Brain microvascular endothelial cell (primary cell): ENCODE data around the gene CUL3.

Experiments
- DNase-seq: peaks from one replicate; pipeline ENCODE4 v3.0.0-alpha.2; 2020
- H3K27ac ChIP-seq: fragments of 250-450 bp; sonication (Bioruptor Pico); 2 replicates; pipeline ENCODE4 v1.5.1; 2020; ENCODE audit warnings: mild to moderate bottlenecking, moderate library complexity
- H3K27me3 ChIP-seq: fragments of 250-450 bp; sonication (Bioruptor Pico); replicated peaks from 2 replicates; pipeline ENCODE4 v1.5.1; 2020; ENCODE audit warnings: mild to moderate bottlenecking
- H3K36me3 ChIP-seq: fragments of 250-450 bp; sonication (Bioruptor Pico); replicated peaks from 2 replicates; pipeline ENCODE4 v1.5.1; 2020; ENCODE audit warnings: mild to moderate bottlenecking
- H3K4me3 ChIP-seq: 2 replicates; pipeline ENCODE4 v1.5.1; 2011; ENCODE audit warnings: low read depth, mild to moderate bottlenecking, control low read depth, low read length, moderate library complexity
- in situ Hi-C: cut with HindIII; loops from 2 replicates; pipeline ENCODE4 v1.10.0; 2017; ENCODE audit warnings: low sequenced_read_pairs, low pct_ligation_motif_present
- TF ChIP-seq, protein P1 (sequence below): IDR thresholded peaks from 2 replicates; pipeline ENCODE4 v1.5.1; 2011; ENCODE audit warnings: low read depth, mild to moderate bottlenecking, moderate library complexity, low read length, control low read depth, inconsistent platforms; ENCODE audit errors: missing control alignments

Gene CUL3

DNA sequence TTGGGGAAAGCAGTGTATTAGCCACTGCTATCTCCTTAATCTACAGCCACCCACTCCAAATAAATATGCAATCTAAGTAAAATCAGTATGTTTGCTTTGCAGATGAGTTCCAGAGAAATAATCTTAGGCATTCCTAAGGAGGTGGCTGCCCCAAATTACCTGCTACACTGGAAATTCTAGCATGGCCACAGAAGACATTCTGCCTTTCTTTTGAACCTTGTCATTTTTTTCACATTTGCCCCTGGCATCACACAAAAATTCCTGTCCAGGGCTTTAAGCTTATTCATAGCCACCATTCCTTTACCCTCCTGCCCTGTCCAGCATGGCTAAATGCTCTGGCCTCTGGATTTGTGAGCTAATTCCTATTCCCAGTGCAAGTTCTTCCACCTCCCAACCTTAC lies 146.4 kb downstream of the CUL3 start:
- in situ Hi-C loops = no loop called here
- no peak for DNase-seq
- TF ChIP-seq, protein P1, sequence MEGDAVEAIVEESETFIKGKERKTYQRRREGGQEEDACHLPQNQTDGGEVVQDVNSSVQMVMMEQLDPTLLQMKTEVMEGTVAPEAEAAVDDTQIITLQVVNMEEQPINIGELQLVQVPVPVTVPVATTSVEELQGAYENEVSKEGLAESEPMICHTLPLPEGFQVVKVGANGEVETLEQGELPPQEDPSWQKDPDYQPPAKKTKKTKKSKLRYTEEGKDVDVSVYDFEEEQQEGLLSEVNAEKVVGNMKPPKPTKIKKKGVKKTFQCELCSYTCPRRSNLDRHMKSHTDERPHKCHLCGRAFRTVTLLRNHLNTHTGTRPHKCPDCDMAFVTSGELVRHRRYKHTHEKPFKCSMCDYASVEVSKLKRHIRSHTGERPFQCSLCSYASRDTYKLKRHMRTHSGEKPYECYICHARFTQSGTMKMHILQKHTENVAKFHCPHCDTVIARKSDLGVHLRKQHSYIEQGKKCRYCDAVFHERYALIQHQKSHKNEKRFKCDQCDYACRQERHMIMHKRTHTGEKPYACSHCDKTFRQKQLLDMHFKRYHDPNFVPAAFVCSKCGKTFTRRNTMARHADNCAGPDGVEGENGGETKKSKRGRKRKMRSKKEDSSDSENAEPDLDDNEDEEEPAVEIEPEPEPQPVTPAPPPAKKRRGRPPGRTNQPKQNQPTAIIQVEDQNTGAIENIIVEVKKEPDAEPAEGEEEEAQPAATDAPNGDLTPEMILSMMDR = no peak
- Histone ChIP-seq H3K4me3 (no peak overlapping the region), H3K36me3 (no peaks in the 10 kb centered on the region), H3K27me3 (no peaks in the 10 kb centered on the region), H3K27ac (no peak overlapping the region)

DNA sequence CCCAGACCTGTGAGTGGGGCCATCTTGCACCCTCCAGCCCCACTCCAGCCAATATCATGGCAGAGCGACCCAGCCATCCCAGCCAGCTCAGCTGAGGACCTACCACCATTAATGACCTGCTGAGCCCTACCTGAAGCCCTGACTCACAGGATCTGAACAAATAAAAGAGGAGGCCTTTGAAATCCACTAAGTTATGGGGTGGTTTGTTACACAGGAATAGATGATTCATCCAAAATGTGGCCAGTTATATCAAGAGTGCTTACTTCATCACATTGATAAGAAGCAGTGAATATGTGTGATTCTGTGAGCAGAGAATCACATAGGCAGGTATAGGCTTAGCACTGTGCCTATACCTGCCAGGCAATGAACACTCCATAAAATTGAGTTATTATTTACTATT lies 148.5 kb downstream of the CUL3 start:
- Histone ChIP-seq H3K4me3 (no peak overlapping the region), H3K27me3 (no peaks in the 10 kb centered on the region), H3K27ac (no peak overlapping the region), H3K36me3 (no peaks in the 10 kb centered on the region)
- TF ChIP-seq, protein P1 = no peak
- in situ Hi-C loops = no loop called here
- no peak for DNase-seq

GRCh38 chr2:224434618-224435017 lies 150.5 kb downstream of the CUL3 start:
- Histone ChIP-seq H3K4me3 (no peak overlapping the region), H3K27me3 (no peaks in the 10 kb centered on the region), H3K27ac (no peak overlapping the region), H3K36me3 (no peaks in the 10 kb centered on the region)
- no peak for DNase-seq
- in situ Hi-C loops = no loop called here
- TF ChIP-seq, protein P1 = no peak

DNA sequence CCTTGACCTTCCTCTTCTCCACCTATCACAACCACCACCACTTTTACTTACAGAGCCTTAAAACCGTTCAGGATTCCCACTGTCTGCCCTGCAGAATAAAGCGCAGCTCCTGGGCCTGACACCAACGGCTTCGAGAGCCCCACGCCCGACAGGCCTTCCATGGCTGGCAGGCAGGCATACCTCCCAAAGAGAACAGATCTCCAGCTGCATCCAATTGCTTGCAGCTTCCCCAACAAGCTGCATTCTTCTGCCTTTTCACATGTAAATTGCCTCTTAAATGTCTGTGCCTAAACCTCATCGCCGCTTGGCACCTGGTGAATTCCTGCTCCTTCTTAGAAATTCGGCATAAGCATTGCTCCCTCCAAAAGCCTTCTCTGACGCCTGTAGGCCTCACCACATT lies 151.7 kb downstream of the CUL3 start:
- in situ Hi-C loops = no loop called here
- H3K27me3 ChIP-seq = no peaks in the 10 kb centered on the region
- no peak overlapping the region for H3K4me3 ChIP-seq
- no peak for DNase-seq
- H3K27ac ChIP-seq = no peak overlapping the region
- TF ChIP-seq, protein P1 = no peak
- no peaks in the 10 kb centered on the region for H3K36me3 ChIP-seq

GRCh38 chr2:224432003-224432579 lies 153.1 kb downstream of the CUL3 start:
- DNase-seq = no peak
- in situ Hi-C loops = no loop called here
- Histone ChIP-seq H3K4me3 (no peak overlapping the region), H3K27me3 (no peaks in the 10 kb centered on the region), H3K36me3 (no peaks in the 10 kb centered on the region), H3K27ac (no peak overlapping the region)
- TF ChIP-seq, protein P1 = no peak

- Histone ChIP-seq H3K36me3 (no peaks in the 10 kb centered on the region), H3K27ac (no peak overlapping the region), H3K4me3 (no peak overlapping the region), H3K27me3 (no peaks in the 10 kb centered on the region)
- no peak for DNase-seq
- TF ChIP-seq, protein P1 = no peak
- in situ Hi-C loops = no loop called here
Observed at GRCh38 chr2:224429441-224429810, 155.7 kb downstream of the CUL3 start.
